Right lobe of liver (tissue), 6 donors: ENCODE data around the gene TRPC4AP. TPM values are rescaled to one million over a fixed set of nuclear protein-coding genes. Genes with fewer than 3 reads are reported as not detected.

ENCODE experiments used
- ATAC-seq, 4 donors: fragments of 200-7000 bp; cut with Tn5 transposase; one replicate each; pipeline ENCODE4 v1.9.1; 2020; ENCODE audit warnings: mild to moderate bottlenecking in 4 of 4, moderate library complexity in 4 of 4
- DNase-seq, 3 donors: peaks; one replicate each; pipeline ENCODE4 v3.0.0-alpha.2; 2020
- H3K27ac ChIP-seq, 3 donors: fragments of 200-600 bp; one replicate each; pipeline ENCODE4 v1.8.0; 2022
- H3K27me3 ChIP-seq, 2 donors: fragments of 200-600 bp; one replicate each; pipeline ENCODE4 v1.8.0; 2022
- H3K36me3 ChIP-seq, 4 donors: fragments of 200-600 bp; sonication (generic) in 1 of 4; one replicate each; pipeline versions ENCODE4 v1.5.1 to v1.8.0; 2017 to 2022; ENCODE audit warnings: control low read depth in 1 of 4
- H3K4me1 ChIP-seq, 4 donors: fragments of 200-600 bp; sonication (generic) in 1 of 4; one replicate each; pipeline versions ENCODE4 v1.5.1 to v1.8.0; 2017 to 2022; ENCODE audit warnings: control low read depth in 1 of 4
- H3K4me3 ChIP-seq, 3 donors: fragments of 200-600 bp; one replicate each; pipeline ENCODE4 v1.8.0; 2022
- H3K9me3 ChIP-seq, 4 donors: fragments of 200-600 bp; sonication (generic) in 1 of 4; one replicate each; pipeline versions ENCODE4 v1.5.1 to v1.8.0; 2017 to 2022; ENCODE audit warnings: control low read depth in 1 of 4
- POLR2A ChIP-seq: fragments of 450-650 bp; IDR thresholded peaks from one replicate; pipeline ENCODE4 v1.6.1; 2017; ENCODE audit warnings: antibody characterized with exemption, mild to moderate bottlenecking
- WGBS: methylation state at CpG from one replicate; pipeline ENCODE4 v1.1.6; 2018; ENCODE audit warnings: low coverage, low lambda C conversion rate; ENCODE audit not compliant: insufficient coverage; ENCODE audit errors: missing lambda C conversion rate; 5-methylcytosine and 5-hydroxymethylcytosine counted together
- intact Hi-C, 2 donors: fragments of 100-400 bp; cut with DNase I; formaldehyde crosslinking; loops; one replicate each; pipeline versions ENCODE4 v1.11.2 to v1.14.1; 2022
- total RNA-seq, 6 experiments: library from RNA; depleted of rRNA in 2 of 6; stranded (reverse); fragments of >200 nt in 2 of 6; fragmentation: NEBNext Ultra II Directional in 3 of 6; extraction: Animal tissue kit (Norgen Biotek cat#: 25700) in 3 of 6; gene quantifications; one replicate each; pipeline versions ENCODE4 v1.1.0 to v1.2.4, GENCODE V29; 2016 to 2023
- TF ChIP-seq, protein P1 (sequence below), 4 donors: fragments of 200-600 bp in 3 of 4; fragments of 450-650 bp in 1 of 4; IDR thresholded peaks; one replicate each; pipeline versions ENCODE4 v1.5.1 to v1.8.0; 2016 to 2022; ENCODE audit warnings: antibody characterized with exemption in 4 of 4, mild to moderate bottlenecking in 2 of 4
- donor health status: DM: no; HTN: yes; CAD: no.
- donor health status: DM: no; HTN: no; CAD: no.
- donor health status: DM: no; HTN: no; CAD: no.
- donor health status: DM: no; HTN: yes; CAD: no.
- donor health status: DM: no; HTN: yes; CAD: no.

TRPC4AP gene
- total RNA-seq, 6 experiments from 2014 or later = 27.6 to 39.3 (median 34.6) TPM

- H3K27ac ChIP-seq = no peak overlapping the region
- DNase-seq = peak in 1 of 3 donors; percentile 69
- TF ChIP-seq, protein P1, sequence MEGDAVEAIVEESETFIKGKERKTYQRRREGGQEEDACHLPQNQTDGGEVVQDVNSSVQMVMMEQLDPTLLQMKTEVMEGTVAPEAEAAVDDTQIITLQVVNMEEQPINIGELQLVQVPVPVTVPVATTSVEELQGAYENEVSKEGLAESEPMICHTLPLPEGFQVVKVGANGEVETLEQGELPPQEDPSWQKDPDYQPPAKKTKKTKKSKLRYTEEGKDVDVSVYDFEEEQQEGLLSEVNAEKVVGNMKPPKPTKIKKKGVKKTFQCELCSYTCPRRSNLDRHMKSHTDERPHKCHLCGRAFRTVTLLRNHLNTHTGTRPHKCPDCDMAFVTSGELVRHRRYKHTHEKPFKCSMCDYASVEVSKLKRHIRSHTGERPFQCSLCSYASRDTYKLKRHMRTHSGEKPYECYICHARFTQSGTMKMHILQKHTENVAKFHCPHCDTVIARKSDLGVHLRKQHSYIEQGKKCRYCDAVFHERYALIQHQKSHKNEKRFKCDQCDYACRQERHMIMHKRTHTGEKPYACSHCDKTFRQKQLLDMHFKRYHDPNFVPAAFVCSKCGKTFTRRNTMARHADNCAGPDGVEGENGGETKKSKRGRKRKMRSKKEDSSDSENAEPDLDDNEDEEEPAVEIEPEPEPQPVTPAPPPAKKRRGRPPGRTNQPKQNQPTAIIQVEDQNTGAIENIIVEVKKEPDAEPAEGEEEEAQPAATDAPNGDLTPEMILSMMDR (IDR thresholded peaks at IDR 0.05) = no peak
- no peak for TF ChIP-seq POLR2A
- no peaks in the 10 kb centered on the region for H3K27me3 ChIP-seq
- peaks cover 0 to 27% (median 3%) of the 10 kb centered on the region in 4 donors for H3K36me3 ChIP-seq
- WGBS = no CpG with 5 or more reads among the region's 14 CpGs
- H3K4me1 ChIP-seq = peaks cover 0 to 31% (median 0%) of the 10 kb centered on the region in 4 donors
- H3K4me3 ChIP-seq = no peak overlapping the region
- peak in 2 of 4 donors; percentile 1 to 26 for ATAC-seq
- no peaks in the 10 kb centered on the region for H3K9me3 ChIP-seq
- intact Hi-C loops = no loop called here
These were observed 97.4 kb downstream of the TRPC4AP start for GRCh38 chr20:34995192-34995591.

GRCh38 chr20:34994509-34995131, 98.0 kb downstream of the TRPC4AP start:
- Histone ChIP-seq H3K36me3 (peaks cover 0 to 22% (median 3%) of the 10 kb centered on the region in 4 donors), H3K27me3 (no peaks in the 10 kb centered on the region), H3K27ac (no peak overlapping the region), H3K9me3 (no peaks in the 10 kb centered on the region), H3K4me3 (no peak overlapping the region), H3K4me1 (peaks cover 0 to 31% (median 0%) of the 10 kb centered on the region in 4 donors)
- TF ChIP-seq, protein P1 (IDR thresholded peaks at IDR 0.05) = no peak
- TF ChIP-seq POLR2A = no peak
- intact Hi-C loops = no loop called here
- ATAC-seq (peak; percentile 38 to 69 (median 60)), DNase-seq (peak in 1 of 3 donors; percentile 78)
- WGBS = 47% methylated on average over 5 of the region's 14 CpGs

GRCh38 chr20:34993941-34994508, 98.6 kb downstream of the TRPC4AP start:
- Histone ChIP-seq H3K27me3 (no peaks in the 10 kb centered on the region), H3K9me3 (no peaks in the 10 kb centered on the region), H3K36me3 (peaks cover 0 to 17% (median 3%) of the 10 kb centered on the region in 4 donors), H3K27ac (no peak overlapping the region), H3K4me1 (peaks cover 0 to 31% (median 0%) of the 10 kb centered on the region in 4 donors), H3K4me3 (no peak overlapping the region)
- WGBS = 100% methylated on average over 6 of the region's 22 CpGs
- no peak for ATAC-seq
- TF ChIP-seq, protein P1 (IDR thresholded peaks at IDR 0.05) = no peak
- TF ChIP-seq POLR2A = no peak
- intact Hi-C loops = no loop called here
- no peak for DNase-seq

DNA sequence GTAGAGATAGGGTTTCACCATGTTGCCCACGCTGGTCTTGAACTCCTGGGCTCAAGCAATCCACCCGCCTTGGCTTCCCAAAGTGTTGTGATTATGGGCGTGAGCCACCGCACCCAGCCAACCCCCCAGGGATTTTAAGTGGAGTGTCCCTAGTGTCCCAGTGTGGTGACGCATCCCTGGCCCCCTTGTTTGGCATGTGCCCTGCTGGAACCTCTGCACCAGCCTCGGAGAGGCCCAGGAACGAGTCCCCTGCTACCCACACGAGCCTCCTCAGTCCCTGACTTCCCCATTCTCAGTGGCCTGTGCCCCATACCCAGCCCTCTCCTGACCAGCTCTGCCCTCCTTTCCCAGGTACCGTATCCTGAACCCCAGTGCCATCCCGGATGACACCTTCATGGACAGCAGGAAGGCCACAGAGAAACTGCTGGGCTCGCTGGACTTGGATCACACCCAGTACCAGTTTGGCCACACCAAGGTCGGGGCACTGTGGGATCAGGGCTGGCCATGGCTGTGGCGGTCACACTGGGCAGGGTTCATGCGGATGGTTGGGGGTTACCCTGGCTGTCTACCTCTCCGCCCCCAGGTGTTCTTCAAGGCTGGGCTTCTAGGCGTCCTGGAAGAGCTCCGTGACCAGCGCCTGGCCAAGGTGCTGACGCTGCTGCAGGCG, 99.7 kb downstream of the TRPC4AP start:
- peaks cover 0 to 22% (median 0%) of the 10 kb centered on the region in 4 donors for H3K4me1 ChIP-seq
- H3K36me3 ChIP-seq = peaks cover 0 to 9% (median 0%) of the 10 kb centered on the region in 4 donors
- intact Hi-C loops = no loop called here

More for the DNA sequence above, 99.7 kb downstream of the TRPC4AP start:
- no peak for ATAC-seq
- no peak overlapping the region for H3K4me3 ChIP-seq
- H3K27ac ChIP-seq = no peak overlapping the region
- no peaks in the 10 kb centered on the region for H3K27me3 ChIP-seq
- DNase-seq = no peak
- TF ChIP-seq POLR2A = no peak
- TF ChIP-seq, protein P1 (IDR thresholded peaks at IDR 0.05) = no peak
- H3K9me3 ChIP-seq = no peaks in the 10 kb centered on the region
- WGBS = 90% methylated on average over 2 of the region's 20 CpGs
